Measurements from ENCODE around the gene PCID2.

The PCID2 gene

GRCh38 chr13:113218586-113218985 lies 10.1 kb upstream of the PCID2 start:
- Histone ChIP-seq H3K9me3 (ENCODE audit: low read length) (no peaks in the 10 kb centered on the region), H3K4me3 (ENCODE audit: low read depth in 1 of 2, low read length in 2 of 2) (no peak overlapping the region), H3K4me1 (ENCODE audit: insufficient read depth, low read length) (peaks cover 26% of the 10 kb centered on the region), H3K36me3 (ENCODE audit: insufficient read depth, low read length) (peaks cover 25% of the 10 kb centered on the region), H3K27me3 (ENCODE audit: control insufficient read depth in 1 of 2, insufficient read depth in 2 of 2, low read length in 2 of 2) (no peaks in the 10 kb centered on the region), H3K27ac (ENCODE audit: low read depth, low read length) (no peak overlapping the region), H3K9ac (ENCODE audit: low read length) (no peak overlapping the region)

GRCh38 chr13:113216254-113217048 lies 8.0 kb upstream of the PCID2 start:
- Histone ChIP-seq H3K4me3 (ENCODE audit: low read depth in 1 of 2, low read length in 2 of 2) (peak overlapping the region in 1 of 2 donors; percentile 32), H3K9ac (ENCODE audit: low read length) (no peak overlapping the region), H3K27me3 (ENCODE audit: control insufficient read depth in 1 of 2, insufficient read depth in 2 of 2, low read length in 2 of 2) (no peaks in the 10 kb centered on the region), H3K27ac (ENCODE audit: low read depth, low read length) (no peak overlapping the region), H3K9me3 (ENCODE audit: low read length) (no peaks in the 10 kb centered on the region), H3K36me3 (ENCODE audit: insufficient read depth, low read length) (peaks cover 19% of the 10 kb centered on the region), H3K4me1 (ENCODE audit: insufficient read depth, low read length) (peaks cover 26% of the 10 kb centered on the region)

- H3K4me1 ChIP-seq (ENCODE audit: insufficient read depth, low read length), result peaks cover 40% of the 10 kb centered on the region
Observed at GRCh38 chr13:113211774-113212173, 3.3 kb upstream of the PCID2 start.

GRCh38 chr13:113210833-113211232 lies 2.4 kb upstream of the PCID2 start:
- H3K27ac ChIP-seq (ENCODE audit: low read depth, low read length), result no peak overlapping the region
- H3K4me1 ChIP-seq (ENCODE audit: insufficient read depth, low read length), result peaks cover 40% of the 10 kb centered on the region

More at GRCh38 chr13:113211774-113212173, 3.3 kb upstream of the PCID2 start:
- H3K4me3 ChIP-seq (ENCODE audit: low read depth in 1 of 2, low read length in 2 of 2), result no peak overlapping the region
- H3K9me3 ChIP-seq (ENCODE audit: low read length), result no peaks in the 10 kb centered on the region
- no peak overlapping the region for H3K27ac ChIP-seq (ENCODE audit: low read depth, low read length)
- H3K27me3 ChIP-seq (ENCODE audit: control insufficient read depth in 1 of 2, insufficient read depth in 2 of 2, low read length in 2 of 2), result no peaks in the 10 kb centered on the region
- H3K36me3 ChIP-seq (ENCODE audit: insufficient read depth, low read length), result no peaks in the 10 kb centered on the region
- H3K9ac ChIP-seq (ENCODE audit: low read length), result no peak overlapping the region

GRCh38 chr13:113209759-113210421 lies 1.4 kb upstream of the PCID2 start:
- Histone ChIP-seq H3K27ac (ENCODE audit: low read depth, low read length) (peak overlapping the region; percentile 70), H3K27me3 (ENCODE audit: control insufficient read depth in 1 of 2, insufficient read depth in 2 of 2, low read length in 2 of 2) (no peaks in the 10 kb centered on the region), H3K4me3 (ENCODE audit: low read depth in 1 of 2, low read length in 2 of 2) (peak overlapping the region; percentile 64 to 65), H3K36me3 (ENCODE audit: insufficient read depth, low read length) (no peaks in the 10 kb centered on the region), H3K9me3 (ENCODE audit: low read length) (no peaks in the 10 kb centered on the region), H3K9ac (ENCODE audit: low read length) (peak overlapping the region; percentile 20), H3K4me1 (ENCODE audit: insufficient read depth, low read length) (peaks cover 40% of the 10 kb centered on the region)

More at GRCh38 chr13:113210833-113211232, 2.4 kb upstream of the PCID2 start:
- Histone ChIP-seq H3K36me3 (ENCODE audit: insufficient read depth, low read length) (no peaks in the 10 kb centered on the region), H3K9ac (ENCODE audit: low read length) (no peak overlapping the region), H3K9me3 (ENCODE audit: low read length) (no peaks in the 10 kb centered on the region), H3K4me3 (ENCODE audit: low read depth in 1 of 2, low read length in 2 of 2) (no peak overlapping the region), H3K27me3 (ENCODE audit: control insufficient read depth in 1 of 2, insufficient read depth in 2 of 2, low read length in 2 of 2) (no peaks in the 10 kb centered on the region)

GRCh38 chr13:113209336-113209758 lies 878 bp upstream of the PCID2 start, which contains the start of gene CUL4A:
CUL4A (plus strand) TSS chr13:113209613; CDS start chr13:113209628, 15 bp downstream.
- H3K9ac ChIP-seq (ENCODE audit: low read length), result peak within 1 kb of the TSS; percentile 46
- H3K27me3 ChIP-seq (ENCODE audit: control insufficient read depth in 1 of 2, insufficient read depth in 2 of 2, low read length in 2 of 2), result no peaks in the 10 kb centered on the region
- H3K27ac ChIP-seq (ENCODE audit: low read depth, low read length), result peak within 1 kb of the TSS; percentile 92
- H3K9me3 ChIP-seq (ENCODE audit: low read length), result no peaks in the 10 kb centered on the region
- peak within 1 kb of the TSS; percentile 70 to 92 for H3K4me3 ChIP-seq (ENCODE audit: low read depth in 1 of 2, low read length in 2 of 2)
- peaks cover 43% of the 10 kb centered on the region for H3K4me1 ChIP-seq (ENCODE audit: insufficient read depth, low read length)
- no peaks in the 10 kb centered on the region for H3K36me3 ChIP-seq (ENCODE audit: insufficient read depth, low read length)

- Histone ChIP-seq H3K4me1 (ENCODE audit: insufficient read depth, low read length) (peaks cover 57% of the 10 kb centered on the region), H3K27ac (ENCODE audit: low read depth, low read length) (peak overlapping the region; percentile 92), H3K36me3 (ENCODE audit: insufficient read depth, low read length) (no peaks in the 10 kb centered on the region), H3K27me3 (ENCODE audit: control insufficient read depth in 1 of 2, insufficient read depth in 2 of 2, low read length in 2 of 2) (no peaks in the 10 kb centered on the region), H3K4me3 (ENCODE audit: low read depth in 1 of 2, low read length in 2 of 2) (peak overlapping the region; percentile 70 to 92), H3K9me3 (ENCODE audit: low read length) (no peaks in the 10 kb centered on the region), H3K9ac (ENCODE audit: low read length) (peak overlapping the region; percentile 63)
Observed at GRCh38 chr13:113207890-113208420, 514 bp downstream of the PCID2 start.

- Histone ChIP-seq H3K9me3 (ENCODE audit: low read length) (no peaks in the 10 kb centered on the region), H3K4me1 (ENCODE audit: insufficient read depth, low read length) (peaks cover 61% of the 10 kb centered on the region), H3K9ac (ENCODE audit: low read length) (peak overlapping the region; percentile 63), H3K27me3 (ENCODE audit: control insufficient read depth in 1 of 2, insufficient read depth in 2 of 2, low read length in 2 of 2) (no peaks in the 10 kb centered on the region), H3K27ac (ENCODE audit: low read depth, low read length) (peak overlapping the region; percentile 92), H3K4me3 (ENCODE audit: low read depth in 1 of 2, low read length in 2 of 2) (peak overlapping the region; percentile 70 to 92), H3K36me3 (ENCODE audit: insufficient read depth, low read length) (no peaks in the 10 kb centered on the region)
Observed at GRCh38 chr13:113207460-113207859, 1.0 kb downstream of the PCID2 start.

GRCh38 chr13:113205428-113205931 lies 3.0 kb downstream of the PCID2 start:
- peaks cover 59% of the 10 kb centered on the region for H3K4me1 ChIP-seq (ENCODE audit: insufficient read depth, low read length)
- no peak overlapping the region for H3K4me3 ChIP-seq (ENCODE audit: low read depth in 1 of 2, low read length in 2 of 2)
- H3K27ac ChIP-seq (ENCODE audit: low read depth, low read length), result no peak overlapping the region
- H3K9me3 ChIP-seq (ENCODE audit: low read length), result no peaks in the 10 kb centered on the region
- H3K27me3 ChIP-seq (ENCODE audit: control insufficient read depth in 1 of 2, insufficient read depth in 2 of 2, low read length in 2 of 2), result no peaks in the 10 kb centered on the region
- no peak overlapping the region for H3K9ac ChIP-seq (ENCODE audit: low read length)
- no peaks in the 10 kb centered on the region for H3K36me3 ChIP-seq (ENCODE audit: insufficient read depth, low read length)

GRCh38 chr13:113204378-113204734 lies 4.1 kb downstream of the PCID2 start:
- H3K9ac ChIP-seq (ENCODE audit: low read length), result no peak overlapping the region
- H3K27me3 ChIP-seq (ENCODE audit: control insufficient read depth in 1 of 2, insufficient read depth in 2 of 2, low read length in 2 of 2), result no peaks in the 10 kb centered on the region
- H3K27ac ChIP-seq (ENCODE audit: low read depth, low read length), result no peak overlapping the region
- peak overlapping the region in 1 of 2 donors; percentile 41 for H3K4me3 ChIP-seq (ENCODE audit: low read depth in 1 of 2, low read length in 2 of 2)
- no peaks in the 10 kb centered on the region for H3K9me3 ChIP-seq (ENCODE audit: low read length)
- H3K36me3 ChIP-seq (ENCODE audit: insufficient read depth, low read length), result peaks cover 7% of the 10 kb centered on the region
- H3K4me1 ChIP-seq (ENCODE audit: insufficient read depth, low read length), result peaks cover 59% of the 10 kb centered on the region

Data from muscle layer of colon (tissue), 2 donors.